ENCODE measurements around the gene PRKG1. TPM values are rescaled to one million over a fixed set of nuclear protein-coding genes. Genes with fewer than 3 reads are reported as not detected.
A peak's percentile ranks its signal among the peaks of the same experiment; 100 is the strongest.

Gene PRKG1
- total and polyA plus RNA-seq, 2 of the 4 experiments (the other 2 are of a cell fraction) = 3.5 to 18.3 TPM

DNA sequence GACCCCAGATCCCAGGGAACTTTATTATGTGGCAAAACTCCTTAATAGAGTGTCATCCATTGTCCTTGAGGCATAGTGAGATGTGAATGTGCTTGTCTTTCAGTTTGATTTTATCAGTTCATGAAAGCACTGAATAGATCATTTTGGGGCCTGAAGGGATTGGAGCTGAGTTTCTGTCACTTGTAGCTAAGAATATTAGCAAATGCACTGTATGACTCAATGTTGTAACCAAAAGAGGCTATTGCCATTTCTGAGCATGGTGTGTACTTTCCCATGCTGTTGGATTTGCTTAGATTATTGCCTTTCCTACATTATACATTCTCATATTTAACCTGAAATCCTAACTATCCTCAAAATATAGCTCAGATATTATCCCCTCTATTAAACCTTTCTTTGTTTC, 130.4 kb downstream of the PRKG1 start:
- DNase-seq (peak; percentile 46), ATAC-seq (ENCODE audit: low read depth) (peak; percentile 35; the same call in 1 of the 2 replicates)
- H2BK20ac ChIP-seq (ENCODE audit: low read depth, low read length) = no peak overlapping the region
- no peak overlapping the region for H2BK5ac ChIP-seq (ENCODE audit: low read depth, low read length, poor library complexity, severe bottlenecking)
- POLR2A ChIA-PET (ENCODE audit: unreplicated experiment) = interaction anchor here (0.6 kb wide), 1 partner anchor 12 kb away, joined by 3 read pairs; no protein-coding TSS in a partner anchor
- no peak overlapping the region for H3K4me3 ChIP-seq (ENCODE audit: insufficient read depth, low read depth, low read length)
- H2AK5ac ChIP-seq (ENCODE audit: low read depth, low read length) = no peak overlapping the region
- H4K20me1 ChIP-seq (ENCODE audit: insufficient read depth, low read length) = no peaks in the 10 kb centered on the region
- dilution Hi-C loops (cut with HindIII; ENCODE audit: low sequenced_read_pairs, unreplicated experiment) = no loop called here
- no peak overlapping the region for H4K91ac ChIP-seq (ENCODE audit: insufficient read depth, low read depth, low read length)
- intact Hi-C loops (cut with micrococcal nuclease) = no loop called here
- no peak overlapping the region for H2AFZ ChIP-seq (replicated peaks; ENCODE audit: low read length, poor library complexity)
- no peak overlapping the region for H3K23ac ChIP-seq (ENCODE audit: low read depth, low read length)
- no peaks in the 10 kb centered on the region for H3K9me3 ChIP-seq (ENCODE audit: control insufficient read depth, insufficient read depth, low read length)
- H3K4ac ChIP-seq (ENCODE audit: low read depth, low read length) = no peak overlapping the region
- H3K36me3 ChIP-seq (ENCODE audit: control insufficient read depth, insufficient read depth, low read length) = no peaks in the 10 kb centered on the region
- H3K9ac ChIP-seq (ENCODE audit: low read depth, low read length) = no peak overlapping the region
- H2BK15ac ChIP-seq (ENCODE audit: low read depth, low read length) = no peak overlapping the region
- 0 out of 2 replicates have a peak, but pooled peaks cover 3% of the 10 kb centered on the region for H3K9me1 ChIP-seq (ENCODE audit: insufficient read depth, low read length)
- H3K4me1 ChIP-seq (ENCODE audit: control insufficient read depth, insufficient read depth, low read length) = peaks cover 2% of the 10 kb centered on the region; the same call in 1 of the 2 replicates
- H3K27me3 ChIP-seq (ENCODE audit: control insufficient read depth, insufficient read depth, low read length) = no peaks in the 10 kb centered on the region
- no peak overlapping the region for H3K56ac ChIP-seq (ENCODE audit: extremely low read depth, insufficient read depth, low read length)
- BruUV-seq (replicated peaks) = no TSS peak
- CTCF ChIA-PET = no interaction called here
- H4K8ac ChIP-seq (ENCODE audit: low read depth in 2 of 2, low read length in 2 of 2) = no peak overlapping the region
- H3K27ac ChIP-seq (ENCODE audit: insufficient read depth, low read length) = no peak overlapping the region
- in situ Hi-C loops (cut with MboI; ENCODE audit: low sequenced_read_pairs) = no loop called here
- no peak overlapping the region for H2BK120ac ChIP-seq (ENCODE audit: low read depth, low read length)
- H3K18ac ChIP-seq (ENCODE audit: low read depth, low read length) = no peak overlapping the region
- no peak overlapping the region for H4K5ac ChIP-seq (ENCODE audit: low read depth, low read length)
- no peak overlapping the region for H2AK9ac ChIP-seq (replicated peaks; ENCODE audit: low read depth, low read length, poor library complexity)
- H3K4me2 ChIP-seq (ENCODE audit: low read depth, low read length) = peak overlapping the region; percentile 64; the same call in 1 of the 2 replicates
- H3K14ac ChIP-seq (replicated peaks; ENCODE audit: low read depth, low read length) = no peak overlapping the region
- peaks cover 6 to 12% of the 10 kb centered on the region in 2 experiments; a peak in 2 of 4 replicates for H3K79me1 ChIP-seq (ENCODE audit: low read depth in 1 of 2, low read length in 2 of 2)
- peak; percentile 86 for TF ChIP-seq RFX5 (IDR thresholded peaks at IDR 0.05; ENCODE audit: low read depth, low read length)
- TF ChIP-seq CHD1 (IDR thresholded peaks at IDR 0.05; ENCODE audit: low read depth, low read length) = no peak
- TF ChIP-seq, protein P1, sequence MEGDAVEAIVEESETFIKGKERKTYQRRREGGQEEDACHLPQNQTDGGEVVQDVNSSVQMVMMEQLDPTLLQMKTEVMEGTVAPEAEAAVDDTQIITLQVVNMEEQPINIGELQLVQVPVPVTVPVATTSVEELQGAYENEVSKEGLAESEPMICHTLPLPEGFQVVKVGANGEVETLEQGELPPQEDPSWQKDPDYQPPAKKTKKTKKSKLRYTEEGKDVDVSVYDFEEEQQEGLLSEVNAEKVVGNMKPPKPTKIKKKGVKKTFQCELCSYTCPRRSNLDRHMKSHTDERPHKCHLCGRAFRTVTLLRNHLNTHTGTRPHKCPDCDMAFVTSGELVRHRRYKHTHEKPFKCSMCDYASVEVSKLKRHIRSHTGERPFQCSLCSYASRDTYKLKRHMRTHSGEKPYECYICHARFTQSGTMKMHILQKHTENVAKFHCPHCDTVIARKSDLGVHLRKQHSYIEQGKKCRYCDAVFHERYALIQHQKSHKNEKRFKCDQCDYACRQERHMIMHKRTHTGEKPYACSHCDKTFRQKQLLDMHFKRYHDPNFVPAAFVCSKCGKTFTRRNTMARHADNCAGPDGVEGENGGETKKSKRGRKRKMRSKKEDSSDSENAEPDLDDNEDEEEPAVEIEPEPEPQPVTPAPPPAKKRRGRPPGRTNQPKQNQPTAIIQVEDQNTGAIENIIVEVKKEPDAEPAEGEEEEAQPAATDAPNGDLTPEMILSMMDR (conservative IDR thresholded peaks at IDR 0.05; ENCODE audit: low read depth, low read length) = no peak
- no peak for TF ChIP-seq CEBPB (IDR thresholded peaks at IDR 0.05; ENCODE audit: low read depth, low read length)
- no peak for TF ChIP-seq POLR2A (IDR thresholded peaks at IDR 0.05; ENCODE audit: low read depth, low read length)
- TF ChIP-seq SMC3 (IDR thresholded peaks at IDR 0.05; ENCODE audit: low read depth, low read length) = no peak
